ENCODE measurements around the gene SLMAP.

SLMAP gene

GRCh38 chr3:57942388-57942787 lies 186.3 kb downstream of the SLMAP start:
- no peak for DNase-seq (ENCODE audit: low spot score)

- DNase-seq (ENCODE audit: low spot score), result peak; percentile 75
These were observed 186.8 kb downstream of the SLMAP start for GRCh38 chr3:57942872-57943283.

GRCh38 chr3:57943525-57944495 lies 187.7 kb downstream of the SLMAP start:
- no peak for DNase-seq (ENCODE audit: low spot score)

- no peak for DNase-seq (ENCODE audit: low spot score)
These were observed 190.9 kb downstream of the SLMAP start for GRCh38 chr3:57946970-57947381.

- DNase-seq (ENCODE audit: low spot score), result no peak
These were observed 192.1 kb downstream of the SLMAP start for GRCh38 chr3:57948080-57948671.

- no peak for DNase-seq (ENCODE audit: low spot score)
These were observed 192.7 kb downstream of the SLMAP start for GRCh38 chr3:57948781-57949242.

GRCh38 chr3:57949344-57949743 lies 193.2 kb downstream of the SLMAP start:
- no peak for DNase-seq (ENCODE audit: low spot score)

- no peak for DNase-seq (ENCODE audit: low spot score)
These were observed 193.9 kb downstream of the SLMAP start for GRCh38 chr3:57949785-57950615.

- DNase-seq (ENCODE audit: low spot score), result peak; percentile 79
These were observed 195.2 kb downstream of the SLMAP start for GRCh38 chr3:57951066-57951882.

- DNase-seq (ENCODE audit: low spot score), result no peak
These were observed 196.1 kb downstream of the SLMAP start for GRCh38 chr3:57952208-57952631.

GRCh38 chr3:57952651-57953050 lies 196.5 kb downstream of the SLMAP start:
- no peak for DNase-seq (ENCODE audit: low spot score)

GRCh38 chr3:57953576-57953975 lies 197.5 kb downstream of the SLMAP start:
- no peak for DNase-seq (ENCODE audit: low spot score)

GRCh38 chr3:57956119-57956832 lies 200.2 kb downstream of the SLMAP start:
- DNase-seq (ENCODE audit: low spot score), result no peak

GRCh38 chr3:57956833-57957174 lies 200.7 kb downstream of the SLMAP start:
- no peak for DNase-seq (ENCODE audit: low spot score)

- DNase-seq (ENCODE audit: low spot score), result no peak
These were observed 201.7 kb downstream of the SLMAP start for GRCh38 chr3:57957824-57958223.

- peak; percentile 64 for DNase-seq (ENCODE audit: low spot score)
These were observed 202.7 kb downstream of the SLMAP start for GRCh38 chr3:57958642-57959422.

- peak; percentile 79 for DNase-seq (ENCODE audit: low spot score)
These were observed 203.5 kb downstream of the SLMAP start for GRCh38 chr3:57959423-57960173.

GRCh38 chr3:57960174-57960505 lies 204.0 kb downstream of the SLMAP start:
- no peak for DNase-seq (ENCODE audit: low spot score)

- DNase-seq (ENCODE audit: low spot score), result no peak
These were observed 205.2 kb downstream of the SLMAP start for GRCh38 chr3:57961177-57961827.
